Superior temporal gyrus (tissue), 1 donor: Measurements from ENCODE around the gene GNAS.

Source experiments
- DNase-seq: peaks from one replicate; pipeline ENCODE4 v3.0.0-alpha.2; 2016; ENCODE audit errors: extremely low spot score

GNAS gene

DNA sequence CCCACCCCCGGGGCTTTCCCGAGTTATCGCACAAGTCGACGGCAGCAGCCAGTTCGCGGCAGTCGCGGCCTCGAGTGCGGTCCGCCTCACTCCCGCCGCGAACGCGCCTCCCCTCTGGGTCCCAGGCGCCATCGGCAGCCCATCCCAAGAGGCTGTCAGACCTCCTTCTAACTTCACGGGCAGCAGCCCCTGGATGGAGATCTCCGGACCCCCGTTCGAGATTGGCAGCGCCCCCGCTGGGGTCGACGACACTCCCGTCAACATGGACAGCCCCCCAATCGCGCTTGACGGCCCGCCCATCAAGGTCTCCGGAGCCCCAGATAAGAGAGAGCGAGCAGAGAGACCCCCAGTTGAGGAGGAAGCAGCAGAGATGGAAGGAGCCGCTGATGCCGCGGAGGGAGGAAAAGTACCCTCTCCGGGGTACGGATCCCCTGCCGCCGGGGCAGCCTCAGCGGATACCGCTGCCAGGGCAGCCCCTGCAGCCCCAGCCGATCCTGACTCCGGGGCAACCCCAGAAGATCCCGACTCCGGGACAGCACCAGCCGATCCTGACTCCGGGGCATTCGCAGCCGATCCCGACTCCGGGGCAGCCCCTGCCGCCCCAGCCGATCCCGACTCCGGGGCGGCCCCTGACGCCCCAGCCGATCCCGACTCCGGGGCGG is 1.6 kb downstream of the GNAS start:
- DNase-seq, result no peak

DNA sequence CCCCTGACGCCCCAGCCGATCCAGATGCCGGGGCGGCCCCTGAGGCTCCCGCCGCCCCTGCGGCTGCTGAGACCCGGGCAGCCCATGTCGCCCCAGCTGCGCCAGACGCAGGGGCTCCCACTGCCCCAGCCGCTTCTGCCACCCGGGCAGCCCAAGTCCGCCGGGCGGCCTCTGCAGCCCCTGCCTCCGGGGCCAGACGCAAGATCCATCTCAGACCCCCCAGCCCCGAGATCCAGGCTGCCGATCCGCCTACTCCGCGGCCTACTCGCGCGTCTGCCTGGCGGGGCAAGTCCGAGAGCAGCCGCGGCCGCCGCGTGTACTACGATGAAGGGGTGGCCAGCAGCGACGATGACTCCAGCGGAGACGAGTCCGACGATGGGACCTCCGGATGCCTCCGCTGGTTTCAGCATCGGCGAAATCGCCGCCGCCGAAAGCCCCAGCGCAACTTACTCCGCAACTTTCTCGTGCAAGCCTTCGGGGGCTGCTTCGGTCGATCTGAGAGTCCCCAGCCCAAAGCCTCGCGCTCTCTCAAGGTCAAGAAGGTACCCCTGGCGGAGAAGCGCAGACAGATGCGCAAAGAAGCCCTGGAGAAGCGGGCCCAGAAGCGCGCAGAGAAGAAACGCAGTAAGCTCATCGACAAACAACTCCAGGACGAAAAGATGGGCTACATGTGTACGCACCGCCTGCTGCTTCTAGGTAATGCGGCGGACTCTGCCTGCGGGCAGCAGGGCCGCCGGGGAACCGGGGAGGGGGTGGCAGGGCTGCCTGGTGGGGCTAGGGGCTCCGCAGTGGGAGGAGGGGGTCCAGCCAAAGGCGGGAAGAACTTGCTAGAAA is 2.3 kb downstream of the GNAS start:
- DNase-seq, result no peak

DNA sequence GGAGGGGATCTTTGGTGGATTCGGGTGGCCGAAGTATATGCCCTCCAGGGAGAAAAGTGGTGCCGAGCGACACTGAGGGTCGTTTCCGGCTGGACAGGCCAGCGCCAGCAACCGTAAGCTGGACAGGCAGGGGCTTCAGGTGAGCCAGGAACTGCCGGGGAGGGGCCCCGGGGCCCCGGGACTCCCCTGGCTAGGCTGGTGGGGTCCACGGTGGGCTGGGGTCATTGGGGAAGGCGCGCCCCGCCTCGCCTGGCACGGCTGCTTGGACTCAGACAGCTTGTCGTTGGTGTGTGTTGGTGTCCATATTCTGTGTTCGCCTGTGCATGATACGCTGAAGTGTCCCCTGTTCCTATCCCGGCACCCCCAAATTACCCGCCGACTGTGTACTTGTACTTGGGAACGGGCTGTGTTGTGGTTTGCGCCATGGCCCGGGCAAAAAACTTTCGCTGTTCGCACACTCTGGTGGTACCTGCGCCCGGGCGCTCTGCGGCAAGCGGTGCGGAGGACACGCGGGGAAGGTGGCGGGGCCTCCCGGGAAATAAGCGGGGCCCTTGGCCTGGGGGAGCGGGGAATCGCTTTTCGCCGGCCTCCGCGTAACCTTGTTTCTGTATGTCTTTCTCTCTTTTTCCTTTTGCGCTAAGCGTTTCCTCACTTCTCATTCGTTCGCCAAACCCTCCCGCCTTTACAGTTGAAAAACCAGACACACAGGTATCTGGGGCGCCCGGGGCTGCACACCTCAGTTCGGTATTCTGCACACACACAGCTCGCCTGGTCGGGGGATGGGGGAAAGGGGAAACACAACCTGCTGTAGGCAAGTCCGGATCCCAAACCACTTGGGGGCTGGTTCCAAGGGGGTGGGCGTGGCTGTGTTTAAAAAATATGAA is 3.2 kb downstream of the GNAS start:
- no peak for DNase-seq

DNA sequence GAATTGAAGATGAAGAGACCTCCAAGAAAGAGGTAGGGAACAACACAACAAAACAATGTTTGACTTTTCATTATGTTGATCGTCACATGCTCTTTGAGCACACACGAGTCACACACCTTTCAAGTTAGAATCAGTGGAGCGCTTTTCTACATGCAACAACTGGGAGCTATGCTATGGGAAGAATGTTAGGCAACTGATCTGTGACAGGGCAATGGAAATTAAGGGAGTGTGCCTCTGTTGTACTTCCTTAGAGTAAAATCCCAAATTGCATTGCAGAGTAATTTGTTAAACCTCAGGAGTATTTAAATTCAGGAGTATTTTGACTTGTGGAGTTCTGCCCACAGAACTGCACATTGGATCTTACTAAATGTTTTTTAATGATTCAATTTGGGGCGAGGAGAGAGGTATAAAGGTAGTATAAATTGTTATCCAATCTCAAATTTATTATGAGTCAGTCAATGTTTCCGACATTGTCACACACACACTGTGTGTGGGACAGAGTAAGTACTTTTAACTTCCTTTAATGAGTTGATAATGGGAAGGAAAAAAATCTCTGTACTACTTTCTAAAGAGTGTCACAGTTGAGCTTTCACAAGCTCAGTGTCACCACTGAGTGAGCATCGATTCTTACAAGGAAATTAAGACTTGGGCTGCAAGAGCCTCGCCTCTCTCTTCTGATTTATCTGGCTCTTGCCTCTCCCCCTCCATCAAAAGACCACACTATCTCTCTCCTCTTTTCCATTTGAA is 10.7 kb downstream of the GNAS start:
- DNase-seq, result no peak

DNA sequence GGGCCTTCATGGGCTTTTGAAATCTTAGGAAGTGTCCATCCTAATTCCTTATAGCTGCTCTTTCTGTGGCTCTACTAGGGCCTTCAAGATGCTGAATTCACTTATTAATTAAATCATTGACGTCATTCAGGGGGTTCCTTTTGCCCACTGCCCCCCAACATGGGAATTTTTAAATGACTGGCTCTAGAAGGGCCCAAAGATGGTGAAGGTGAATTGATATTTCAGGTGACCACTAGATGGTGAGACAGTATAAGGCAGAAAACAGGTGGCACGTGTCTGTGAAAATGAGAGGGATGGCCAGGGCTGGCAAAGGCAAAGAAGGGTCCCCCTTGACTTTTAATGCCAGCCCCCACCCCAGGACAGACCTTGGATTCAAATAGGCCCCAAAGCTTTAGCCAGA is 11.8 kb downstream of the GNAS start:
- no peak for DNase-seq

DNA sequence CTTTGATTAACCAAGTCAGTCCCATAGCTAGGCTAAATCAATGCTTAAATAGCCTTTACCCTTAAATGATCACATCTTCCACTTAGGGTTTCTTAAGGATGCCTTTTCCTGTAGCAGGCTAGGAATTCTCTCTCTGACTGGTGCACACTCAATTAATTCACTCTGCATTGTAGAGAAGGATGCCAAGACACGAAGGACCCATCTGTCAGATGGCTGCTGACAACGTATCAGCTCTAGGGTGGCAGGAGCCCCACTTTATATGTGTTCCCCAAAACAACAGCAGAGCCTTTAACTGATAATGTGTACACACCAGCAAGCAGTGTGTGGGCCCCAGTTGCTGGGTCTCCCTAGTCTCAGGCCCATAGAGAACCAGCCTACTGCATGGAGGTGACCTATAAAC is 13.3 kb downstream of the GNAS start:
- no peak for DNase-seq

DNA sequence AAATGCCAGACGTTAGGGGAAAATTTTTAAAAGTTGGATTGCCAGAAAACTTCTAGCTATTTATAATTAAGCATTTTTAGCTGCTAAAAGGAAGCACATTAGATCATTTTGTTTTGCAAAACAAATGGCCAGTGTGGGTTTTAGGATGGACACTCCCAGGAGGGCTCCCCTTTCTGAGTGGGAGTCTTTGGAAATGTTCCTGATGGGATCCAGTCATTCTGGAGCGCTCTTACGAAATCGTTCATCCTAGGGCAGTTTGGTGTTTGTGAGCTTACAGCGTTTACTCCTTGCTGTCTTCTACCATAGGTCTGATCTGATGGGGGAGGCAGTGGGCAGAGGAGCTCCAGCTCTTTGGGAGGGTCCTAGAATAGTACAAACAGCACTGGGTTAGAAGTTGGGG is 14.7 kb downstream of the GNAS start:
- DNase-seq, result no peak

DNA sequence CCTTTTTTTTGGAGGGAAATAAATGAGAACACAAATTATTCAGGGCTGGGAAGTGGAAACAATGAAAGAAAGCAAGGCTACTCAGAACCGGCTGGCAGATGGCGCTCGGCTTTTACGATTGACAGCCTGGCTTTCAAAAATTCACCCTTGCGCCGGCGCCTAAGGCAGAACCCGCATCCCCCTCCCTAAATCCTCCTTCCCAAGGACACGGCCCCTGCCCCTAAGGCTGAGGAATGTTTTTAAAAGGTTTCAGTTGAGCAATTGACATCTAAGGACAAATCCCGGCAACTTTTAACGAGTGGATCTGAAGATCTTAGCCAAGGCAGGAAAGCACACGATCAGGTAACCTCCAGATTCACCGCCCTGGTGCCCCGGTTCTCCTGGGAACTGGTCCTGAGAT is 16.3 kb downstream of the GNAS start:
- peak; percentile 62 for DNase-seq

DNA sequence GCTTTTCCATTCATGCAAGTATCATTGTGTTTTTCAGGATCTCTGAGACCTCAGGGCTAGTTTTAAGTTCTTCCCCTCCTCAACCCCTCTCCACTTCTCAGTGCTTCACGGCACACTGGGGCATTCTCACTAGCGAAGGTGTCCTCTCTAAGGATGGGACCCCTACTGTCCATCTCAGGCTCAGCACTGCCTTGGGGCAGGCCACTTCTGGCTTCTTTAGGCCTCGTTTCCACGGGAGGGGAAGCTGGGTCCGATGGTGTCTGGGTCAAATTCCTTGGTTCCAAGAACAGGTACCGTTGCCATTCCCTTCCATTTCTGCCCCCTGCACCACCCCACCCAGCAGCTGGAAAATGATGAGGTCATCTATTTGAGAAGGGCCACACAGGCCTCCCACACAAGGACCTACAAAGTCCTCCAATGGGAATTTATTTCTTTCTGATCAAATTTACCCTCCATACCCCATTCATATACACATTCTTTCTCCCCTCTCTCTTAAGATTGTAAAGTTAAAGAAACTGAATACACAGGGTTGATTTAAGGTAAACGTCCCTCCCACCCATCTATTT is 17.2 kb downstream of the GNAS start:
- no peak for DNase-seq

DNA sequence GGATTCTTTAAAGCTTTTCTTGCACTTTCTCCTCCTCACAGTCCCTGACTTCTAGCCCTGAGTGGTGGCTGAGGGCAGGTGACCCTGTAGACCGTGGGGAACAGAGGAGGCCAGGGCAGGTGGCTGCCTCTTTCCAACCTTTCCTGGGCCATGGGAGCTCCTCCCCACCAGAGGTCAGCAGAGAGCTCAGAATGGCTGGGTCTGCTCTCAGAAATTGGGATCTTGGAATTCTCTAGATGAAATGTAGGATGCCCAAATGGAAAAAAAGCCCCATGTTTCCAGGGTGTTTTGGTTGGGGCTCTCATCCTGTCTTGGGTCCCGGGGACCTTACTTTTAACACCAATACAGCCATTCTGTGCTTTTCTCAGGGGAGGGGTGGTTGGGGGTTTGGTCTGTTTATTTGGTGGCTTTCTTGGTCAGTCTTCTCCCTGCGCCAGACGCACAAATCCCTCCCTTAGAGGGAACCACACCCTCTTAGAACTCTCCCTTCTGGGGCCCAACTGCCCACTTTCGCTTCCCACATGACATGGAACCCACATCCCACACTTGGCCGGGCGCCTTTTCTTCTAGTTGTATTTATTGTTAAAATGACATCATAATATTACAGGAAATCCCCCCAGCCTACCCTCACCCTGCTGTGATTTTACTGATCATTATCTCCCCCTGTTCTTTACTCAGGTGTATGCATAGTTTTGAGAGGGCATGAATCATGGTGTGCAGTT is 17.9 kb downstream of the GNAS start:
- peak; percentile 81 for DNase-seq

DNA sequence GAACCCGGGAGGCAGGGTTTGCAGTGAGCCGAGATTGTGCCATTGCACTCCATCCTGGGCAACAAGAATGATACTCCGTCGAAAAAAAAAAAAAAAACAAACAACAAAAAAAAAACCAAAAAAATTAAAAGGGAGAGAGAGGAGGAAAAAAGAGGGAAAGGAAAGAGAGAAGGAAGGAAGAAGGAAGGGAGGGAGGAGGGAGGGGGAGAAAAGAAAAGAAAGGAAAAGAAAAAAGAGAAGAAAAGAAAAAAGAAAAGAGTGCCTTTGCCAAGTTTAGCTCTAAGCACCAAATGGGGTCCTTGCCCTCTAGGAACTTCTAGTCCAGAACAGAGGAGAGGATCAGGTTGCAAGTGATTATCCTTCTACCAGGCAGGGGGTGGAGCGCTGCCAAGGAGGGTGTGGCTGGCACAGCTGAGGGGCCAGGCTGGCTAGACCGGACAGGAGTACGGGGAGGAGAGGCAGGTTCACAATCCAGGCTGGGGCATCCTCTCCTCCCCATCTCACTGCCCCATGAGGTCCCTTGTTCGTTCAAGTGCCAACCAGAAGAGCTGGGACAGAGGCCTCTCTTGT is 19.1 kb downstream of the GNAS start:
- DNase-seq, result no peak

DNA sequence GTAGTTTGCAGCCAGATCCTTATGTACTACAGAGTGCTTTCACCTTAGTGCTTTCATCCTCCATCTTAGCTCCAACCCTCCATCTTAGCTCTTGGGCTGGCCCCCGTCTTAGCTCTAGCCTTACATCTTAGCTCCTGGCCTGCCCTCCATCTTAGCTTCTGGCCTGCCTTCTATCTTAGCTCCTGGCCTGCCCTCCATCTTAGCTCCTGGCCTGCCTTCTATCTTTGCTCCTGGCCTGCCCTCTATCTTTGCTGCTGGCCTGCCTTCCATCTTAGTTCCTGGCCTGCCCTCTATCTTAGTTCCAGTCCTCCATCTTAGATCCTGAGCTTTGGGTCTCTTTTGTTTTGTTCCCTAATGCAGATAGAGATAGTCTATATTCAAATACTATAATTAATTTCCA is 22.0 kb downstream of the GNAS start:
- DNase-seq, result no peak

DNA sequence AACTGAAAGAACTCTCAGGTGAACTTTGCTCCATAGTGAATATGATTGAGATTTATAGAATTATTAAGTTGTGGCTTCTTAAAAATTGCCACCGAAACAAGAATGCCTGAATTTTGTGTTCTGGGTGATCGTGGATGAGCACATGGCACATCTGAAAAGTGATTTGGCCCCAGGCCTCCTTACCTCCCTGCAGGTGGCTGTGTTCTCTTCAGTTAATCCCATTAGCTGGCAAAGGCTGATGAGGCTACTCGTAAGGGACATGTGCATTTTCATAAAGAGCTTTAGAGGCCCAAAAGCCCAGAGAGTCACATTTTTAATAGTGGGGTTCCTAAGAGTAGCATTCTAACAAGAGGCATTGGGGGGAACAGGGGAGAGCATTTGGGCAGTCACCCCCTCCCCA is 22.6 kb downstream of the GNAS start:
- DNase-seq, result no peak

DNA sequence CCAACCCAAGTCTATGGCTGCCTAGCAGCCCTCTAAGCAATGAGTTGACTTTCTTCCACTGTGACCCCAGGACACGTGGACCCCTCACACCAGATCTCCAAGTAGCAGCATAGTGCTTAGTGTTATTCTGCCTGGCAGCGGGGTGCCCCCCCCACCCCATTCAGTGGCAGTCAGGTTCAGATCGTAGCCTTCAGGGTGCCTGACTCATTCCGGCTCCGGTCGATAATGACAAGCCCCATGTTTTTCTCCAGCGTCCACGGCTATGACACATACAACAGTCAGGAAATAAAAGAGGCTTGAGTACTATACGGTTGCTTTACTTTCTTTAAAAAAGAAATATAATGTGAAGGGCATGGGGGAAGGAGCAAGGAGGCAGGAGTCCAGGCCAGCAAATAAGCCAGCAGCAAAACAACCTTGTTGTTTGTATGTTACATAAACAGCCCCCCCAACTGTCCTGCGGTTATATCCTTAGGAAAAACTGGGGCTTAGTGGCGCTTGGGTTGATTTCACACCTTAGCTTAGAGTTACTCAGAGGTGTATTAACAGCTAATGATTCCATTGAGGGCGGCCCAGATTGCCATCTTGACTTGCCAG is 23.1 kb downstream of the GNAS start:
- no peak for DNase-seq

DNA sequence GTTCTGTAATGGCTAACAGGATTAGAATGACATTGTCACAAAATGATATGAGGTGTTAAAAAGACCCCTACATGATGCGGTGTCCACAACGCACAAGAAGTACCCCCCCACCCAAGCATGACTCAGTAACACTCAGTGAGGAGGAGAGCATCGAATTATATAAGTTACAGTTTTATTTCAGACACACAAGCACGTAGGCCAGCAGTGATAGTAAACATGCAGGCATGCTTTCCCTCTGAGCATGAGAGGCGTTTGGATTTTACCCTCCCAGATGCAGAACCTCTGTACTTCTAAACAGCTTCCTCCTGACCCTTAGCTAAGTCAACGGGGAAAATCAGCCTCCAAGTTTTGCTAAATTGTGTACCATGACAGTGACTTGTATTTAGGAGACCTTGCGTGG is 23.9 kb downstream of the GNAS start:
- no peak for DNase-seq

DNA sequence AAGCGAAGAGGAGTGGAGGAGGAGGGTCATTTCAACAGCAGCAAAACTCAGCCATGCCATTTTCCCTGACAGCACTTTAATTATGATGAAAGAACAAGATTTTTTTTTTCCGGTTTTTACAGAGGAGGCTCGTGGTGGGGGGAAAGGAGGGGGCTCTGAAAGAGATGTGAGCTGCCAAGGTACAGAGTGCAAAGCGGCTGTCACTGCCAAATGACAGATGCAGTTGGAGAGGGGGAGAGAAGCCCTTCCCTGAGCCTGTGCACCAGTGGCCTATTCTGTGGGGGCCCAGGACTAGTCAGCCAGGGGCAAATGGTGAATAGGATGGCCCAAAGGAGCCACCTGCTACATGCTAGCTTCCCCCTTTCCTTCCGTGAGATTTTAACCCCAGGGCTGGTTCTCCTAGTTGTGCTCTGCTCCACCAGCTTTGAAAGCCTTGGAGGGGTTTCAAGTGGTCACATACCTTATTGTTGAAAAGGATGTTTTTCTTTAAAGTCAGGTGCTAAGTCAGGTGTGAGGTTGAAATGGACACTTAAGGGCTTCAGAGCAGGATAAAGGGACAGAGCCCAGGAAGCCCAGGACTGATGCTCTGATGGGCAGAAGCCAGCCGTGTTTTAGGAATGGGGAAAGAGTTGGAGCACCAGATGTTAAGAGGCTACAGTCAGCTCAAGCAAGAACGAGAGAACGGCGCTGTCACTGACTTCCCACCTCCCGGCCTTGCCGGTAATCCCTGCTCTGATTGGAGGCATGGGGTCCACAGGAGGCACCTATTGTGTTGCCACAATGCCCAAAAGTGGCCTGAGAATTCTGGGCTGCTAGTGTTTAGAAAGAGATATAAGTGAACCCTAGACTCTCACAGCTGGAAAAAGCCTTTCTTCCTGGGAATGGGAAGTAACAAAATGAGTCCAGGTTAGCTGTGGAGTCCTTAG is 24.8 kb downstream of the GNAS start:
- no peak for DNase-seq

DNA sequence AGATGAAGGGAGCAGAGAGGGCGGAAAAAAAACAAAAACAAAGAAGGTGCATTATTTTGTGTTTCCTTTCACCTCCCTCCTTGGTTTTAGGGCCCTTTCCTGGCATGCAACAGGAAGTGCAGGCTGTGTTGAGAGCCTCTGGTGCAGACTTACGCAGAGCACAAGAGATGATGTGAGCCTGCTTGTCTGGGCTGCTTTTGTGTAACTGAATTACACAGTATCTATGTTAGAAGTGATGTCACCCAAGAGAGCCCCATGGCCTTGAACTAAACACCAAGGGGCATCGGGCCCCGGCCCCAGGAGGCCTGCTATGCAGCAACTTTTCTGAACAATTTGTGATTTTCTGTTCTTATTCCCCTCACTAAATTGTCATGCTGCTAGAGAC is 25.5 kb downstream of the GNAS start:
- no peak for DNase-seq

DNA sequence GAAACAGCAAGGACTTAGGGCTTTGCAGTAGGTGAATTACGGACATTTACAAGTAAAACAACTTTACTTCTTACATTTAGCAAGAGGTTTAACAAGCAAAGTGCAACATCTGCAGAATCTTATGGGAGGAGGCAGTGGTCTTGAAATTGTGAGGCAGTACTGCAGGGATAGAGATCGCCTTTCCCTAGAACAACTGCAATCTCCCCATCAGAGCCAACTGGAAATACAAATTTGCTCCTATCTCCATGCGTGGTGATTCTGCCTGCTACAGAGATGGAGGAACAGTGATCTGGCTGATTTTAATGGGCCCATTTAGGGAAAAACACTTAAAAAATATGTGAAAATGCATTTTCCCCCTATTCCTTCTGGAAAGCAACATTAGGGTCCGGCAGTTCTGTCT is 25.9 kb downstream of the GNAS start:
- no peak for DNase-seq

DNA sequence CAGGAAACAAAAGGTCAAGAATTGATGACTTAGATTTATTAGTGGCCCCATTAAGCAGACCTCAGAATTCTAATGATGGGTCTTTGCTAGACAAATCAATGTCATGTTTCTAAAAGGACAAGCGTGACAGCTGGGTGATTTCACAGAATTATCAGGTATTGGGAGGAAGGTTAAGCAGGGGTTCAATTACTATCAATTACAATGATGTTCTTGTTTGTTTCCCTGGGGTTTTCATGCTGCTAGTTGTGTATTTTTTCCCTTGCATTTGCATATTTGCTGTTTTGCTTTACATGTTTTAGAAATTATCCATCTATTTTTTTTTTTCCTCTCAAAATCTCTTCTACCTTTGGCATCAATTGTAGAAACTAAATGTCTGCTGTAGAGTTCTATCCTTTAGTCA is 27.9 kb downstream of the GNAS start:
- DNase-seq, result no peak
